Muscle layer of duodenum (tissue), 2 donors: ENCODE measurements around the gene GOLGA6D.
"Not testable (repeated sequence)": the region's sequence is repeated elsewhere in the genome, so short reads cannot be mapped to it uniquely, and the experiment has no call there.

Source experiments
- H3K27ac ChIP-seq: one replicate; pipeline ENCODE4 v1.7.0; 2013; ENCODE audit warnings: mild to moderate bottlenecking, low read length
- H3K27me3 ChIP-seq: one replicate; pipeline ENCODE4 v1.7.0; 2013; ENCODE audit warnings: low read depth, mild to moderate bottlenecking, control low read depth, low read length
- H3K36me3 ChIP-seq, 2 donors: one replicate each; pipeline ENCODE4 v1.7.0; 2013; ENCODE audit warnings: low read length in 2 of 2, control low read depth in 1 of 2, mild to moderate bottlenecking in 1 of 2; ENCODE audit not compliant: insufficient read depth in 2 of 2, control insufficient read depth in 1 of 2
- H3K4me1 ChIP-seq, 2 donors: one replicate each; pipeline ENCODE4 v1.7.0; 2013; ENCODE audit warnings: low read length in 2 of 2, mild to moderate bottlenecking in 2 of 2, control low read depth in 1 of 2, moderate library complexity in 1 of 2; ENCODE audit not compliant: insufficient read depth in 2 of 2, control insufficient read depth in 1 of 2
- H3K4me3 ChIP-seq, 2 donors: one replicate each; pipeline ENCODE4 v1.7.0; 2013; ENCODE audit warnings: low read length in 2 of 2, low read depth in 1 of 2, mild to moderate bottlenecking in 1 of 2
- H3K9me3 ChIP-seq, 2 donors: one replicate each; pipeline ENCODE4 v1.7.0; 2013; ENCODE audit warnings: low read length in 2 of 2, control low read depth in 1 of 2, mild to moderate bottlenecking in 1 of 2; ENCODE audit not compliant: control insufficient read depth in 1 of 2
- donor health status: healthy.

GOLGA6D gene

DNA sequence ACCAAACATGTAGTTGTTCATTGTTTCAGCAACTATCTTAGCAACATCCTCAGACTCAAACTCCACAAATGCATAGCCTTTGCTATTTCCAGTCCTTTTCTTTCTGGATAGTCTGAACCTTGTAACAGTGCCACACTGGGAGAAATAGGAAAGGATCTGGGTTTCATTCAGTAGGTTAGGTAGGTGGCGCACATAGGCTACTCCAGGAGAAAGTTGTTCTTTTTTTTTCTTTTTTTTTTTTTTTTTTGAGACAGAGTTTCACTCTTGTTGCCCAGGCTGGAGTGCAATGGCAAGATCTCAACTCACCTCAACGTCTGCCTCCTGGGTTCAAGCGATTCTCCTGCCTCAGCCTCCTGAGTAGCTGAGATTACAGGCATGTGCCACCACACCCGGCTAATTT lies 30.4 kb upstream of the GOLGA6D start:
- H3K4me1 ChIP-seq, H3K27me3 ChIP-seq, H3K4me3 ChIP-seq, H3K27ac ChIP-seq, H3K9me3 ChIP-seq, H3K36me3 ChIP-seq: not testable (repeated sequence)

GRCh38 chr15:75258034-75258433 lies 24.6 kb upstream of the GOLGA6D start, which contains the start of gene GOLGA6C:
TSS of gene GOLGA6C (plus strand) at chr15:75258334. CDS start at chr15:75258599, 265 bp downstream.
- not testable (repeated sequence) for H3K36me3 ChIP-seq, H3K9me3 ChIP-seq, H3K27me3 ChIP-seq, H3K4me3 ChIP-seq, H3K4me1 ChIP-seq, H3K27ac ChIP-seq

- H3K4me3 ChIP-seq, H3K27me3 ChIP-seq, H3K27ac ChIP-seq, H3K4me1 ChIP-seq, H3K36me3 ChIP-seq, H3K9me3 ChIP-seq: not testable (repeated sequence)
Observed at GRCh38 chr15:75258620-75259343, 23.9 kb upstream of the GOLGA6D start.

DNA sequence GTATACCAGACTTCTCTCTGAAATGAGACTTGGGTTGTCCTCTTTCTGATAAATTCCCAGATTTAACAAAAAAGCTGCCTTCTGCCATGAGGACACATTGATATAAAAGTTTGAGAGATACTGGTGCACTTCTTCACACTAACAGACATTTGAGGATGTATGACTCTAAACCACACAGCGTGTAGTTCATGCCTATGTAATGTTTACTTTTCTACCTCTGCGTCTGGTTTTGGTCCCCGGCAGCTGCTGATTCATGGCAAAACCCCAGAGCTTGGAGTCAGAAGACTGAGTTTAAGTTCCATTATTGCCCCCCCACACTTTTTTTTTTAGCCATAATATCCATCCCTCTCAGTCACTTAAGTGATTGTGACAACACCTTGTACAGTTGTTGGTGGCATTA lies 22.8 kb upstream of the GOLGA6D start:
- not testable (repeated sequence) for H3K36me3 ChIP-seq, H3K9me3 ChIP-seq, H3K27ac ChIP-seq, H3K4me1 ChIP-seq, H3K4me3 ChIP-seq, H3K27me3 ChIP-seq

DNA sequence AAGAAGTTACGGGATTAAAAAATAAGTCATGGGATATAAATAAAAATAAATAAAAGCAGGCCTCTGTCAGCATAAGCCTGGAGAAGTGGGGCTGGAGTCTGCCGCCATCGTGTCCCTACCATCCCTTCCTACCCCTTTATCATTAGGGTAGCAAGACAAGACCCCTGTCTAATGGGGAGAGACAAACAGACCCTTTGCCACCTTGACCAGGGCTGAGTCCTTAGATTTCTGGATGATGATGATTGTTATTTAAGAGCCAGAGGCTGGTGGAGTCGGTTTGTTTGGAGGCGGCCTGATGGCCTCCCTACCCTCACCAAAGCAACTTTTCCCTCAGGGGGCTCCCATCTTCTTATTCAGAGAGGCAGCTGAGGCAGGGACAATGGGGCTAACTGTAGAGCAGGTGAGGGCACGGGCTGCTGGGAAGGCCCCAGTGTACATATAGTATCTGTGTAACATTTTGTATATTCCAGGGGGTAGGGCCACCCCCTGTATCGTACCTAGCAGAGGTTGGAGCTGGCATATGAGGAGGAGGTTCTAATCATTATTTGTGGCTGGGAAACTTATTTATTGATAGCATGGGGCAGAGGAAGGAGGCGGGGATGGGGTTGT lies 8.8 kb upstream of the GOLGA6D start:
- not testable (repeated sequence) for H3K4me1 ChIP-seq, H3K27ac ChIP-seq, H3K4me3 ChIP-seq, H3K36me3 ChIP-seq, H3K27me3 ChIP-seq, H3K9me3 ChIP-seq

DNA sequence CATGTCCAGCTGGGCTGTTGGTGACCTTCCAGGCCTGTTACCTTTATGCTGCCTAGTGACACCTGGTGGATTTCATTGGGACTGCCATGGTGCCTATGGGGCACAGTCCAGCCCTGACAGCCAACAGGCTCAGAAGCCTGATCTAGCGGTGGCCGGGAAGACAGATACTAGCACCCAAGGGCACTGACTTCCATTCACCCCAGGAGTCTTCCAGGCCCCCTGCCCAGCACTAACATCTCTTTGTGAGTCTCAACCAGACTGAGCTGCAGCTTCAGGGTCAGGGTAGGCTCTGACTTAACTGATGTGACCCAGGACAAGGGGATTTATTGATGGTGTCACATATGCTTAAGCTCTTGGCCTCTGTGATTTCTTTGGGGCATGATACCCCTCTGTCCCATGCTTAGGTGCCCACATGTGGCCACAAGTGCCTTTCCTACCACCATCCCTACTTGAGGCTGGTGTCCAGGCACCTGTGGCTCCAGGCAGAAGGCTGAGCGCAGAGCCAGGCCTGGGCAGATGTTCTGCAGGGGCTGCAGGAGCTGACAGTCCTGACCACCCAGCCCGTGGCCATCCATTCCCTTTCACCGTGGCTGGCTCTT lies 8.0 kb upstream of the GOLGA6D start:
- not testable (repeated sequence) for H3K9me3 ChIP-seq, H3K4me1 ChIP-seq, H3K36me3 ChIP-seq, H3K27me3 ChIP-seq, H3K4me3 ChIP-seq, H3K27ac ChIP-seq

DNA sequence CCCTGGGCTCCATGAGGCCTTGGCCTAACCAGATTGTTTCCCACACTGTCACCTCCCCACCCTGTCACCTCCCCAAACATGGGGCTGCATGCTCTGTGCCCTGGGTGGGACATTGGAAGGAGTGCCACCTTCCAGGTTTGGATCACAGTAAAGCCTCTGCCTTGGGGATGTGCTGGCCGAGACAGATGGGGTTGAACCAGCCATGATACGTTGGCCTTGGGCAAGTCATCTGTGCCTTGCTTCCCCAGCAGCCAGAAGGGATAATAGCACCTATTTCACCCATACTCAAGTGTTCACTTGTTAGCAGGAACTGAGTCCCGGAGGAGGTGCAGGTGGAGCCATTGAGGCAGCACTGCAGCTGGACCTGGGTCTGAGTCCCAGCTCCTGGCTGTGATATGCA lies 7.0 kb upstream of the GOLGA6D start:
- not testable (repeated sequence) for H3K4me3 ChIP-seq, H3K36me3 ChIP-seq, H3K27me3 ChIP-seq, H3K27ac ChIP-seq, H3K9me3 ChIP-seq, H3K4me1 ChIP-seq

GRCh38 chr15:75278497-75278896 lies 4.1 kb upstream of the GOLGA6D start:
- not testable (repeated sequence) for H3K9me3 ChIP-seq, H3K4me1 ChIP-seq, H3K4me3 ChIP-seq, H3K27me3 ChIP-seq, H3K27ac ChIP-seq, H3K36me3 ChIP-seq

DNA sequence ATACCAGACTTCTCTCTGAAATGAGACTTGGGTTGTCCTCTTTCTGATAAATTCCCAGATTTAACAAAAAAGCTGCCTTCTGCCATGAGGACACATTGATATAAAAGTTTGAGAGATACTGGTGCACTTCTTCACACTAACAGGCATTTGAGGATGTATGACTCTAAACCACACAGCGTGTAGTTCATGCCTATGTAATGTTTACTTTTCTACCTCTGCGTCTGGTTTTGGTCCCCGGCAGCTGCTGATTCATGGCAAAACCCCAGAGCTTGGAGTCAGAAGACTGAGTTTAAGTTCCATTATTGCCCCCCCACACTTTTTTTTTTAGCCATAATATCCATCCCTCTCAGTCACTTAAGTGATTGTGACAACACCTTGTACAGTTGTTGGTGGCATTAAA lies 1.5 kb downstream of the GOLGA6D start:
- H3K27ac ChIP-seq, H3K4me3 ChIP-seq, H3K36me3 ChIP-seq: not testable (repeated sequence)

DNA sequence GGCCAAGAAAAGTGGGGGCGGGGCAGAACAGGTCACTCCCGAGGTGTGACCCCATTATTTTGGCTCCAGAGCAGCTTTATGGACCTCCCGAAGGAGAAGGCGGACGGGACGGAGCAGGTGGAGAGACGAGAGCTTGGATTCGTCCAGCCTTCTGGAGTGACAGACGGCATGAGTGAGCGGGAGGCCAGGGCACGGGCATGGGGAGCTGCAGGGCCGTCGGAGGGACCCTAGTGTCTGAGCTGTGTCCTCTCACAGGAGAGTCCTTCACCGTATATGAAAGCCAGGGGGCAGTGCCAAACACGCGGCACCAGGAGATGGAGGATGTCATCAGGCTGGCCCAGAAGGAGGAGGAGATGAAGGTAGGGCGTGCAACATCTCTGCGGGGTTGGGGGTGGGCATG lies 11.0 kb downstream of the GOLGA6D start:
- not testable (repeated sequence) for H3K4me1 ChIP-seq, H3K4me3 ChIP-seq, H3K27ac ChIP-seq, H3K27me3 ChIP-seq, H3K36me3 ChIP-seq, H3K9me3 ChIP-seq

More for the DNA sequence above, 1.5 kb downstream of the GOLGA6D start:
- H3K9me3 ChIP-seq, H3K4me1 ChIP-seq, H3K27me3 ChIP-seq: not testable (repeated sequence)

DNA sequence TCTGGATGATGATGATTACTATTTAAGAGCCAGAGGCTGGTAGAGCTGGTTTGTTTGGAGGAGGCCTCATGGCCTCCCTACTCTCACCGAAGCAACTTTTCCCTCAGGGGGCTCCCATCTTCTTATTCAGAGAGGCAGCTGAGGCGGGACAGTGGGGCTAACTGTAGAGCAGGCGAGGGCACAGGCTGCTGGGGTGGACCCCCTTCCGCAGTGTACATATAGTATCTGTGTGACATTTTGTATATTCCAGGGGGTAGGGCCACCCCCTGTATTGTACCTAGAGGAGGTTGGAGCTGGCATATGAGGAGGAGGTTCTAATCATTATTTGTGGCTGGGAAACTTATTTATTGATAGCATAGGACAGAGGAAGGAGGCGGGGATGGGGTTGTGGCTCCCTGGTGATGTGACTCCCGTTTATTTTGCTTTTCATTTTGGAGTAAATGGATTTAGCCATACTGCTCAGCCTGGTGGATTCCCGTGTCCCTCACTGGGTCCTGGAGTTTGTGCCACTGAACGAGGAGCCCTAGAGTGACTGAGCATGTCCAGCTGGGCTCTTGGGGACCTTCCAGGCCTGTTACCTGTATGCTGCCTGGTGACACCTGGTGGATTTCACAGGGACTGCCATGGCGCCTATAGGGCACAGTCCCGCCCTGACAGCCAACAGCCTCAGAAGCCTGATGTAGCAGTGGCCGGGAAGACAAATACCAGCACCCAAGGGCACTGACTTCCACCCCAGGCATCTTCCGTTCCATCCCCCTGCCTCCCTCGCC lies 16.1 kb downstream of the GOLGA6D start:
- not testable (repeated sequence) for H3K27me3 ChIP-seq, H3K4me3 ChIP-seq, H3K36me3 ChIP-seq, H3K27ac ChIP-seq, H3K9me3 ChIP-seq, H3K4me1 ChIP-seq
